Stimulated activated CD8-positive, alpha-beta memory T cell treated with anti-CD3 and anti-CD28 coated beads, Interleukin-4, amount 100 ng/mL, for 48 hours (primary cell): ENCODE measurements around the gene SIRPA.

Experiments used
- DNase-seq: peaks from one replicate; pipeline ENCODE4 v3.0.0-alpha.2; 2020

The SIRPA gene

DNA sequence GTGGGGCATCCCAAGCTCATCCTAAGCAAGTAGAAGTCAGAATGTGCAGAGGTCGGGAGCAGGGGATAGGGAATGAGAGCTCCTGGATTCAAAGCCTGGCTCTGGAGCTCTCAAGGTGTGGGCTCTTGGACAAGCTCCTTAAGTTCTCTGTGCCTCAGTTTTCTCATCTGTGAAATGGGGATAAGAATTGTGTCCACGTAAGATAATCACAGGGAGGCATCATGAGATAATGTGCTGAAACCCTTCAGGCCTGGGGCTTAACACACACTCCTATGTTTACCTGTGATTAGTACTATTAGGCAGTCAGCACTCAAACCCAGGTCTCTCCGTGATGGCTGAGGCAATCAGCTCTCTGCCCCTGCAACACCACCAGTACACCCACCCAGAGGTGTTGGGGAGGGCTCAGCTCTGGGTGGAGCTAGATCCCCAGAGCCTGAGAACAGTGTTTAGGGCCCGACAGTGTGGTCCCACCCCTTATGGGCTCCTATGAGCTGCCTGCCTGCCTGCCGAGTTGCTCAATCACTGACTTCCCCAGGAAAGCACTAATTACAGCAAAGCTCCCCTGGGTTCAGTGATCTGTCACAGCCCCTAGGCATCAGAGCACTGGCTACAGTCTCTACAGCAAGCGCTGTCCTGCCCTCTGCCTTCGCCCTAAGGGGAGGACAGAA, 6.3 kb upstream of the SIRPA start:
- no peak for DNase-seq

DNA sequence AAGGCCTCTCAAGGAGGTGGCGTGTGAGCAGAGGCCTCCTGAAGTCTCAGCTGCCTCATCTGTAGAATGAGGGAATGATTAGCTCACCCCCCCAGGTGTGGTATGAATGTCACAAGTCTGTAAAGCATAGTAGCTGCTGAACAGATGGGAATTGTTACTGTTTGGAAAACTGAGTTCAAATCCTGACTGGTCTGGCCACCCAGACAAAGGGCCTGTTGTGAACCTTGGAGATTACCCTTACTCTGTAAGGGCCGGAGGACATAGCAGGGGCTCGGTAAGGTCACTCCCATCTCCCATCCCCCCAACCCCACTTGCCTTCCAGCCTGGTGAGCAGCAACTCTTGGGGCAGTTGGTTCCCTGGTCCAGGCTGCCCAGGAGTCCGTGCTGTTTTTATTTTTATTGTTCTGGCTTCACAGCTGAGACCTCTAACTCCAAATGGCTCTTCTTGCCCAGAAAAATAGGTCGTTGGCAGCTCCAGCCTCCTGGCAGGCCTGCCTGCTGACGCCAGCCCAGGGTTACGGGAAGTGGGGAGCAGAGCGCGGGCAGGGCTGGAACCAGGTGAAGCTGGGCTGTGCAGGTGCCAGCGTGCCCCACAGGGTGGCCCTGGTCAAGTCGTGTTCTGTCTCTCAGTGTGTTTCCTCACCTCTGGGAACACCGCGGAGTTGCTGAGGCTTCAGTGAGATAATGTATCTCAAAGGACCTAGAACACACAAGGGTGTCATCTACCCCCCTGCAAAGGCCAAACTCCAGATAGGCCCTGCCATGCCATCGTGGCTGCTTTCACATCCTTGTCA, 4.5 kb upstream of the SIRPA start:
- no peak for DNase-seq

DNA sequence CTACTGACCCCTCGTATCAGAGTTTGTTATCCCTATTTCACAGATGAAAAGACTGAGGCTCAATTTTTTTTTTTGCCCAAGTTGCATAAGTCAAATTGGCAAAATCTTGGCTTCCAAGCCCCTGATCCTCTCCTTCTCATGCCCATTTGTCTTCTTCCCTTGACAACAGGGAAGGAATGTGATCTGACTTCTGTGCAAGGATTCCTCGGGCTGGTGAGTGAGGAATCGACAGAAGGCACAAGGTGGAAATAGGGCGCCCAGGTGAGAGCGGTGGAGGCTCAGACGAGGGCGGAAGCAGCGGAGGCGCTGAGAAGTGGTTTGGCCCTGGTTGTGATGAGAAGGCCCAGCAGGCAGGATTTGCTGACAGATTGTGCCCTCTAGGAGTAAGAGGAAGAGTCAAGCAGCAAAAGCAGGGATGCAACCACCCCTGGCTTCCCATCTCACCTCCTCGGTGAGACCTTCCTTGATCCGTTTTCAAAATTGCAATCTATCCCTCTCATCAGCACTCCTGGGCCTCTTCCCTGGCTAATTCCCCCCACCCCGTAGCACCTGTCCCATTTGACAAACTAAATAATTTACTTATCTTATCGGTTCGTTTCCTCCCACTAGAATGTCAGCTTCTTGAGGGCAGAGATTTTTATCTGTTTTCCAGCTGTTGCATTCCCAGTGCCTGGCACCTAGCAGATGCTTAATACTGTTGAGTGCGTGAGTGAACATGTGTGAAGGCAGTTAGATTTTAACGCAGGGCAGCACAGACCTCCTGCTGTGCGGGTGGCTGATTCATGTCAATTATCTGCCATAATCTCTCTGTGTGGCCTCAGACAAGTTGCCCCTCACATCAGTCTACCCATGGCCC, 3.7 kb upstream of the SIRPA start:
- DNase-seq = no peak

DNA sequence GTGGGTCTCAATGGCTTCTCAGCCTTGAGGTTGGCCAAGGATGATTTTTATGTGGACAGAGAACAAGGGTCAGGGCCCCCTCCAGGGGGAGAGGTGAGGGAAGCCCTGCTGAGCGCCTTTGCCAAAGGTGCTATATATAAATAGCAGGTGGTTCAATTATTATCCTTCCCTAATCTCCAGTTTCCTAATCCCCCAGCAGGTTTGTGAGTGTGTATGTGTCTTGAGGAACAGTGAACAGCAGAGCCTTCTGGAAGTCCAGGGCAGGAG, 3.2 kb upstream of the SIRPA start:
- no peak for DNase-seq

DNA sequence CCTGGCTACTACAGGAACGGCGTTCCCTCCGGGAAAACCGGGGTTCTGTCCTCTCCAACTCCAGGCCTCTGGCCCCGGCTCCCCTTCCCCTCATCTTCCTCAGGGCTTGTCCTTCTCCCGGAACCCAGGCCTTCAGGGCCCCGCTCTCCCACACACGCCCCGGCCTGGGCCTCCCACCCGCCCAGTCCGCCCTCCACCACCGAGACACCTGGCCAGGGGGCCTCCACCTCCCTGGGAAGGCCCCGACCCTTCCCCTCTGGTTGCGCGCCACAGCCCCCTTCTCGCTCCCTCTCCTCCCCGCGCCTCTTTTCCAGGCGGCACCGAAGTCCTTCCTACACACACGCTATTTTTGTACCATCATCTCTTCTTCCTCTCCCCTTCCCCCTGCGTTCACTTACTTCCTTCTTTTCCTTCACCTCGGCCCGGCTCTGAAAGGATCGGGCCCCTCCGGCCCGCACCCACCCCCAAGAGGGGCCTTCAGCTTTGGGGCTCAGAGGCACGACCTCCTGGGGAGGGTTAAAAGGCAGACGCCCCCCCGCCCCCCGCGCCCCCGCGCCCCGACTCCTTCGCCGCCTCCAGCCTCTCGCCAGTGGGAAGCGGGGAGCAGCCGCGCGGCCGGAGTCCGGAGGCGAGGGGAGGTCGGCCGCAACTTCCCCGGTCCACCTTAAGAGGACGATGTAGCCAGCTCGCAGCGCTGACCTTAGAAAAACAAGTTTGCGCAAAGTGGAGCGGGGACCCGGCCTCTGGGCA, 1.3 kb upstream of the SIRPA start:
- DNase-seq = no peak

DNA sequence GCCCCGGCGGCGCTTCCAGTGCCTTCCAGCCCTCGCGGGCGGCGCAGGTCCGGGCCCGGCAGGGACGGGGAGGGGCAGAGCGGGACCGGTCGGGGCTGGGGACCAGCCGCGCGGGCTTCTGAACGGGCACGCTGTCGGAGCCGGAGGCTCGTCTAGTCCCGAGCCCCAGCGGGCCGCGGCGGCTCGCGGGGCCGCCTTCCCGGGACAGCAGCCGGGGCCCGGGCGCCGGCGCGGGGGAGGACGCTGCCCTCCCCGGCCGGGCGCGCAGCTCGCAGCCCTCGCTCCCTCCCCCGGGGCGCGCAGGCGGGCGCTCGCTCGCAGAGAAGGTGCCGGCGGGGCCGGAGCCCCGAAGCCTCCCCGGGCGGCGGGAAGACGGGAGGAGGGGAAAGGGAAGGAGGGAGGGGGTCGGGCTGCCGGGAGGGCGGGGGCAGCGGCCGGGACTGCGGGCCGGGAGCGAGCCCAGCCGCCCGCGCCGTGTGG, 696 bp upstream of the SIRPA start:
- DNase-seq = peak; percentile 37

DNA sequence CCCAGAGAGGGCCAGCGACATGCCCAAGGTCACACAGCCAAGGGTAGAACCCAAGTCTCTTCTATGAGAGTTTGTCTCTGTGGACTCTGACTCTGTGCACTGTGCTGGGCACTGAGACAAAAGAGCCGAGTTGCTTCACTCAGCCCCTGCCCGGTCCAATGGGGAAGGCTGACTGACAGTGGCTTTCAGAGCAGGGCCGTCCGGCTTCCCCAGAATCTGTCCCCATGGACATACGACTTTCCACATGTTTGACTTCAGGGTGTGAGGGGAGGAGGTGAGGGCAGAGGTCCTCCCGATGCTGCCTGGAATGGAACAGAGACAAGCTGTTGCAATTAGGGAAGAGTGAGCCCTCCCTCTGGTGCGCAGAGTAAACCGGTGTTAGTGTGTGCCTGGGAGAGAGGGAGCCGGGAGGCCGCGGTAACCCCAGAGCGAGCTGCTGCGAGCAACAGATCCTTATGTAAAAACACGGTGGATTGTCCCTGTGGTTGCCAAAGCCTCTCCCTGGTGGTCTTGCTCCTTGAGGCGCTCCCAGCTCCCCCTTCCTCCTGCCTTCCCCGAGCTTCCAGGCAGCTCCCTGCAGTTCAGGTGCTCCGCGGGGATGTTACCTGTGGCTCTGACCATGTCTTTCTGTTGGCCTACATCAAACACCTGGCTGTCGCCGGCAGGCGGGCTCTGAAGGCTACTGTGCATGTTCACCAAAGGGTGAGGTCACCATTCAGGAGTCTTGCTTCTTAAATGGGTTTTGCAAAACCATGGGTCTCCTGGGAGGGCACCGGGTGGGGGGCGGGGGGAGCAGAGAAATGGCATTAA, 672 bp downstream of the SIRPA start:
- DNase-seq = no peak

DNA sequence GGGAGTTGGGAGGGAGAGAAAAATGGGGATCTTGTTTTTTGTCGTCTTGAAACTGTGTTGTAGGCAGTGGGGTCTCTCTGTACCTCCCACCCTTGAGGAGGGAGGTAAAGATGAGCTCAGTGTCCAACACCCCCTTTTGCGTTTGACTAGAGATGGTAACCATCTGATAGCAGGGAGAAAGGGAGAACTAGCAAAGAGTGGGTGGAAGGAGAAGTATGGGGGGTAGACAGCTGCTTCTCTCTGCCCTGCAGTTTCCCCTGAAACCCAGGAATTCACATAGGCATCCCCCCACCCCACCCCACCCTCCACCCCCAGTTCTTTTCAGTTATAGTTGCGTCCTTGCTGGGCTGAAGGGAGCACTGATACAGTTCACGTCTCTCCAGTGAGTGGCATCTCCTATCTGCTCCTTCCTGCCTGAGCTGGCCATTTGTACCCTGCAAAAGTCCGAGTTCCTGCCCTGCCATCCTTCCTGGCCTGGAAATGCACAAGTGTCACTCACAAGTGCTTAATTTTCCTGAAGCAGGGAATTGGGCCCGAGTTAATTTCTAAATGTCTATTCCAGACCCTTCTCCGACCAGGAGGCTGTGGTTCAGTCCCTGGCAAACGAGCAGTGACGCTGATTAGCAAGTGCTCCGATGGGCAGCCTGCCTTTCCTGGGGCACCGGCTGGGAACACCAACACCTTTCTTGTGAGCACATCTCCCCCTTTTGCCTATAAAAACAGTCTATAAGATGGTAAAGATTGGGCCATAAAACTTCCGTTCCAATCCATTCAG, 1.5 kb downstream of the SIRPA start:
- no peak for DNase-seq

DNA sequence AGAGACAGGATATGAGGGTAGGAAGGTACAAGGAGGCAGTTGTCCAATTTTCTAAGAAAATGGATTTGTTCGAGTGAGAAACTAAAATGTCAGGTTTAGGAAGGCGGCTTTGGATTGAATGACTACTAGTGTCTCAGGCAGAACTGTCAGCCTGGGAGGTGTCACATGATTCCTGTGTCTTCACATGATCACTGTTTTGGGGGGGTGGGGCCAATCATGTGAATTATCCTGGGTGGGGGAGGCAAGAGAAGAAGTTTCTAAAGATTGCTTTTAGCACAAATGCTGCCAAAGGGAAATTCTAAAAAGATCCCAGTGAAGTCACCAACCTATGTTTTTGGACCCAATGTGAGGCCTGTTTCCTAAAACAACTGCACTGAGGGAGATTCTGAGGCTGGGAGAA, 2.3 kb downstream of the SIRPA start:
- DNase-seq = no peak

DNA sequence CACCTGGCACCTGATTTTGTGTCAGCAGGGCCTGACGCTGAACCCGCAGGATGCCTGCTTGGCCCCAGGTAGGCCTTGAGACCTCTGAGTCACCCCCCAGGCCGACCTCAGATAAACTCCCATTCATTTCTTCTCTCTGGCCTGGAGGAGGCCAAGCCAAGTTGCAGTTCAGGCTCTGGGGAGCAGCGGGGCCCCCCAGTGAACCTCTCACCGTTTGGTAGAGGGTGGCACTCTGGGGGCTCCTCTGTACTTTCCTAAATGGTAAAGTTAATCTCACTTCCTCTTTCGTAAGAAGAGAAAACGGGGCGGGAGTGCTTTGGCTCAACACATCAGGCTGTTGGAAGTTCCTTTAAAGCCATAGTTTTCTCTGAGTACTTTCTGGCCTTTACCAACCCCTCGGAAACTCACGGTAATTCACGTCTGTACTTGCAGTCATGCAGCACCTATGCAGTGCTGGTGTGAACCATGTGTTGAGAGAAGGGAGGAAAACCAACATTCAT, 2.8 kb downstream of the SIRPA start:
- no peak for DNase-seq

DNA sequence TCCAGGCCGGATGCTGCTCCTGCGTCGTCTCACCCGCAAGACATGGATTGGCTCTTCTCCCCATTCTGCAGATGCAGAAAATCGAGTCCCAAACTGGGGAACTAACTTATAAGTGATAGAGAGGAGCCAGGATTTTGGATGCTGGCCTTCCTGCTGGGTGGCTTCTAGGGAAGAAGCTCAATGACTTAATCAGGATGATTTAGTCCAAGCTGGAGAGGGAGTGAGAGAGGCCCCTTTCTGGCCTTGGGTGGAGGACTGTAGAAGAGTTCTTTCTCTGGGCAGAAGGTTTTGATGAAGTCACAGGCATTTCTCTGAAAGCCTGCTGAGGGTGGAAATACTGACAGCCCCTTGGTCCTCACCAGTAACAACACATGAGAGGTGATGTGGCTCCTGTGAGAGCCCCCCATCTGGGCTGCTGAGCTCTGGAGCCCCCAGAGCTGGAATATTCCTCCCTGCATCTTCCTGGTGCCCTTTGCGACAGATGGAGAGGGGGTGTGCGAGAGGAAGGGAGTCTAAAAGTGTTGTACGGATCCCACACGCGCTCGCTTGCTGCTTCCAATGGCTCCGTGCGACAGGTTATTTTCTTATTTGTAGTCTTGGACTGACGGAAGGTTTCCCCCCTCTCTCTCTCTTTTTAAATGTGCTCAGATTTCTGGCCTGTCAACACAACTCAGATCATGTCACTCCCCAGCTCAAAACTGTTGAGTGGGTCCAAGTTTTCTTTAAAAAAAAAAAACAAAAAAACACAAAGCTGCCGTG, 3.5 kb downstream of the SIRPA start:
- DNase-seq = no peak

DNA sequence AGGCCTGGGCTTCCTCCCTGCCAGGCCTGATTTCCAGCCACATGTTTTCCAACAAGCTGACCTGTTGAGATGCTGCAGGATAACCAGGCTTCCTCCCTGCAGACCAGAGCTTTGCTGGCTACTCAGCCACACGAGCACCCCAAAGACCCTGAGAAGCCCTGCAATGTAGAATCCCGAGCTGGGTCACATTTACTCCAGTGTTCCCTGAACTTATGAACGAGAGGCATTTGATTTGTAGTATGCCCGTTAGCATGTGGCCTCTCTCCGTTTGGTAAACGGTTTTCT, 4.0 kb downstream of the SIRPA start:
- no peak for DNase-seq

DNA sequence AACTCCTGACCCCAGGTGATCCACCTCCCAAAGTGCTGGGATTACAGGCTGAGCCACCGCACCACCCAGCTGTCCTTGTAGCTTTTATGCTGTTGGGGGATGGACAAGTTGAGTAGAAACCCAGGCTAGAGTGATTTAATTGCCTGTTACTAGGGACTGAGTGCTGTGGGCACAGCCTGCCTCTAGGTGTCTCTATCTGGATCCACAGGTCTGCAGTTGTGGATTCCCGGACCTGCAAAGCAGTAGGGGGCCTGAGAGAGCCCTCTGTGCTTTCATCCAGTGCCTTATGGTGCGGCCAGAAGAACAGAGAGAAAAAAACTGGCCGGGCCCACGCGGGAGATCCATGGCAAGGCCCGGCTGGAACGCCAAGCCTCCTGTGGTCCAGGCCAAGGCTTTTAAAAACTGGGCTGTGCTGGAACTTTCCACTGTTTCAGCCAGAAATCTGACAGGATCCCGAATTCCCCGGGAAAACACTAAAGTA, 5.2 kb downstream of the SIRPA start:
- no peak for DNase-seq

DNA sequence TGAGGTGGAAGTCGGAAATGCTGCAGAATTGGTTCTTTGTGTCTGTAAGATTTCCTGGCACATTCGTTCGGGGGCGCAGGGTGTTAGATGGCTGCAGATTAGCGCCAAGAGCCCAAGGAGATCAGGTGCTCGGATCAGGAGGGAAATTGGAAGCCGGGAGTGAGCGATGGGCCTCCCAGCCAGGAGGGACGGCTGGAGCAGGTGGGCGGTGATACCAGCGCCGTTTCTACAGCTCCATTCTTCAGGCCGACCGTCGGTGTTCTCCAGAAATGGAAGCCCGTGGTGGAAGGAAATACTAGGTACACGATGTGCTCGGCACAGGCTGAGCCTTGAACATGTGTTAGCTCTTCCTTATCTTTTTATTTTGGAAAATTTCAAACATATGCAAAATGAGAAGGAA, 6.5 kb downstream of the SIRPA start:
- no peak for DNase-seq

DNA sequence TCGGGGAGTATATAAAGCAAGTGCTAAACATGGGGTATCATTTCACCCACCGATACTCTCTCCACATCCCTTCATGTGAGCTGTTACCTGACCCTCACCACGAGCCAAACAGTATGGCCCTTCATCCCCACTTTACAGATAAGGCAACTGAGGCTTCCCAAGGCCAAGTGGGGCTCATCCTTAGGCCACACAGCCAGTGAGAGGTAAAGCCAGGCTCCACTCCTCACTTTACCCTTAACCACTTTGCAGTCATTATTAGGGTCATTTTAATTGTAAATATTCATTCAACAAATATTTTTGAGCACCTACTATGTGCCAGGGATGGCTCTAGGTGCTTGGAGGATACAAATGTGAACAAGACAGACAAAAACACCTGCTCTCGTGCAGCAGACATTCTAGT, 7.0 kb downstream of the SIRPA start:
- DNase-seq = no peak

DNA sequence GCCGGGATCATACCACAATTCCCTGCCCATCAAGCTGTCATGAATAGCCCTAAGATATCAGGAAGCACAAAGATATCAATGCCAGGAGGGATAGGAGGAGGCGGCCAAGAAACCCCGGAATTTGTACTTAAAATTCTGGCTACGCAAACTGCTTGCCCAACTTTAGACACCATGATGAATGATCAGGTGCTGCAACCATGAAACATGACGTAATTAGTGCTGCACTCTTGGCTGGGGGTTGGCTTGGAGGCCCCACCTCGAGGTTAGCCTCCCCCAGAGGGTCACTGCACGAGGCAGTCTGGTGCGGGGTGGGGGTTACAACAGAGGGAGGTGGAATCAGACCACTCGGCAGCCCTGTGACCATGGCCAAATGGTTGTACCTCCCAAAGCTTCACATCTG, 8.9 kb downstream of the SIRPA start:
- no peak for DNase-seq

DNA sequence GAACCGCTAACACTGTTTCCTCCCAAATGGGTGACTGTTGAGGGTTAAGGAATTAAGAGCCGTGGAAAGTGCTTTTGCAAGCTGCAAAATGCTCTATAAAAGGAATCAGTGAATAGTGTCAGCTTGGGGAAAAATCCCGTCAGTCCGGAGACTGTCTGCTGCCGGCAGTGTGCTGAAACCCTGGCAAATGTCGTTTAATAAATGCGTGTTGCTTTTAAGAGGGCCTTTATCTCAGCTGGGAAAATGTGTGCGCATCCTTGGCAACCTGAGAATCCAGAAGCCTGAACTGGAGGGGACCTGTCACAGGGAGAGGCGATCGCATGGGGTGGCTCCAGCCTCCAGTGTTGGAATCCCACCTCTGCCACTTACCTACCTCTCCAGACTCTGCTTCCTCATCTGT, 9.8 kb downstream of the SIRPA start:
- DNase-seq = no peak

DNA sequence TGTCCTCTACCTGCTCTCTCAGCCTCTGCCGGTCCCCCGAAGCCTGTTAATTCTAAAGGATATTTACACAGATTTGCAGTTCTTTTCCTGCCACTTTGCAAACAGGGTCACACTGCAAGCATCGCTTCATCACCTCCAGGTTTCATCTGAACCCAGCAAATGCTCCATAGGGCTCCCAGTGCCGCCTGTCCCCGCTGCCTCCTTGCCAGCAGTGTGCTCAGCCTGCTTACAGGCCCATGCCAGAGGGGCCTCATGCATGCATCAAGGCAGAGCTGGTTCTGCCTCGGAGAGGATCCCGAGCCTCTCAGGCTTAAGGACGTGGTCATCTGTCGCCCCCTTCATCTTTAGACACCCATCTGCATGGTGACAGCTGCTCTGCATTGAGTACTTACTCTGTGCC, 10.5 kb downstream of the SIRPA start:
- no peak for DNase-seq

DNA sequence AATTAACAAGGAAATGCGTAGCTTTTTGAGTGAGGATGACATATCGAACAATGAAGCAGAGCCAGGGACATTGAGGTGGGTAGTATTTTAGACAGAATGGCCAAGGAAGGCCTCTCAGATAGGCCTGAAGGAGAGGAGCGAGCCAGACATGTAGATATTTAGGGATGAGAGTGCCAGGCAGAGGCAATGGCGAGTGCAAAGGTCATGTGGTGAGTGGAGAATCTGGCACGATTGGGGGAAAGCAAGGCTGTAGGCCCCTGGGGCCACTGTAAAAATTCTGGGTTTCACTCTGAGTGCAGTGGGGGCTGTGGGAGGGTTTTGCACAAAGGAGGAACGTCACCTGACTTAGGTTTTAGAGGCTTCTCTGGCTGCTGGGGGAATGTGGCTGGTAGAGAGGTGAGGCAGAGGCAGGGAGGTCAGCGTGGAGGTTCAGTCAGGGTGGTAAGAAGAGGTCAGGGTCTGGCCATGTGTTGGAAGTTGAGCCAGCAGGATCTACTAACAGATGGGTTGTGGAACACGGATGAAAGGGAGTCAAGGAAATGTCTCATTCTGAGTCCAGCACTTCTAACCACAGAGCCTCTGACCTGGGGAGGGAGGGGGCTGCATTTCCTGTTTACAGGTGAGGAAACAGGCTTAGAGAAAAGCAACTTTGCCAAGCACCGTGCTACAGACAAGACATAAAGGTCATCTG, 11.3 kb downstream of the SIRPA start:
- DNase-seq = no peak

DNA sequence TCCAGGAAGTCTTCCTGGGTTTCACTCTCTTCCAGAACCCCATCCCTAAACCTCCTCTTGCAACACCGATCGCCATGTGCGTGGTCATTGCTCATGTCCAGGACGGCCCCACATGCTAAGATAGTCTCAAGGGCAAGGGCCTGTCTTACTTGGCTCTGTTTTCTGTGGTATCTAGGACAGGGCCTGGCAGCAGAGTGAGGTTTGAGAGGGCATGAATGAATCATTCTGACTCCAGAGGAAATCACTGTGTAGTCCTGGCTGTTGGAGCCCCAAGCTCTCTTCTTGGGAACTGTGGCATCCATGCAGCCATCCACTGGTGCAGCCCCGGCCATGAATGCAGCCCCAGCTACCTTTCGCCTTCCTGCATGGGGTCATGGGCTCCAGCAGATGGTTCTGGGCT, 12.4 kb downstream of the SIRPA start:
- DNase-seq = no peak
